ENCODE data around the gene SLC22A4.

SLC22A4 gene

DNA sequence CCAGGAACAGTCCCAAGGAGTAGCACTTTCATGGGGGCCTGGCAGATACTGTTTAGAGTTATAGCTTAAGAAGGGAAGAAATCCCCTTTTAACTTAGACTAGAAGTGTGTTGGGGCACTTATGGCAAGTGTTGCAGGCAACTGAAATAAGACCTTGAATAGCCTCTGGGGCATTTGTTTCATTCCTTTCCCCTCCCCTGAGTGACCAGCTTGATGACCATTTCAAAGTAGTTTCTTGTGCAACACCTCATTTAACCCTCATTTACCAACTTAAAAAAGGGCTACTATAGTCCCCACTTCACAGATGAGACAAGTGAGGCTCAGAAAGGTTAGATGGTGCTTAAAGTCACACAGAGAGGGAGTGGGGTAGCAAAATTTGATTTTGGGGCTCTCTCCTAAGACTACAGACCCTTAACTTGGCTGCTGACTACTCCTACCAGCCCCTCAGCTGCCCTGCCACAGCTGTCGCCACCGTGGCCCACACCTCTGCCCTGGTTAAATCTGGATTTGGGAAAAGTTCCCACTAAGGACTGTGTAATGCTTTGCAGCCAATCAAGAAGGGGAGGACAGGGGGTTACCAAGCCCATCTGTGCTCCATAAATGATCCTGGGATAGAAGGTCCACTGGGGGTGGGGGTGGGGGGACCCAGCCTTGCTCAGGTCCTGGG is 31.2 kb upstream of the SLC22A4 start:
- TF ChIP-seq, protein P1, sequence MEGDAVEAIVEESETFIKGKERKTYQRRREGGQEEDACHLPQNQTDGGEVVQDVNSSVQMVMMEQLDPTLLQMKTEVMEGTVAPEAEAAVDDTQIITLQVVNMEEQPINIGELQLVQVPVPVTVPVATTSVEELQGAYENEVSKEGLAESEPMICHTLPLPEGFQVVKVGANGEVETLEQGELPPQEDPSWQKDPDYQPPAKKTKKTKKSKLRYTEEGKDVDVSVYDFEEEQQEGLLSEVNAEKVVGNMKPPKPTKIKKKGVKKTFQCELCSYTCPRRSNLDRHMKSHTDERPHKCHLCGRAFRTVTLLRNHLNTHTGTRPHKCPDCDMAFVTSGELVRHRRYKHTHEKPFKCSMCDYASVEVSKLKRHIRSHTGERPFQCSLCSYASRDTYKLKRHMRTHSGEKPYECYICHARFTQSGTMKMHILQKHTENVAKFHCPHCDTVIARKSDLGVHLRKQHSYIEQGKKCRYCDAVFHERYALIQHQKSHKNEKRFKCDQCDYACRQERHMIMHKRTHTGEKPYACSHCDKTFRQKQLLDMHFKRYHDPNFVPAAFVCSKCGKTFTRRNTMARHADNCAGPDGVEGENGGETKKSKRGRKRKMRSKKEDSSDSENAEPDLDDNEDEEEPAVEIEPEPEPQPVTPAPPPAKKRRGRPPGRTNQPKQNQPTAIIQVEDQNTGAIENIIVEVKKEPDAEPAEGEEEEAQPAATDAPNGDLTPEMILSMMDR (IDR thresholded peaks at IDR 0.05; ENCODE audit: insufficient read depth, missing control alignments): no peak
- DNase-seq (ENCODE audit: insufficient read length, low spot score) (no peak), FAIRE-seq (no peak)

DNA sequence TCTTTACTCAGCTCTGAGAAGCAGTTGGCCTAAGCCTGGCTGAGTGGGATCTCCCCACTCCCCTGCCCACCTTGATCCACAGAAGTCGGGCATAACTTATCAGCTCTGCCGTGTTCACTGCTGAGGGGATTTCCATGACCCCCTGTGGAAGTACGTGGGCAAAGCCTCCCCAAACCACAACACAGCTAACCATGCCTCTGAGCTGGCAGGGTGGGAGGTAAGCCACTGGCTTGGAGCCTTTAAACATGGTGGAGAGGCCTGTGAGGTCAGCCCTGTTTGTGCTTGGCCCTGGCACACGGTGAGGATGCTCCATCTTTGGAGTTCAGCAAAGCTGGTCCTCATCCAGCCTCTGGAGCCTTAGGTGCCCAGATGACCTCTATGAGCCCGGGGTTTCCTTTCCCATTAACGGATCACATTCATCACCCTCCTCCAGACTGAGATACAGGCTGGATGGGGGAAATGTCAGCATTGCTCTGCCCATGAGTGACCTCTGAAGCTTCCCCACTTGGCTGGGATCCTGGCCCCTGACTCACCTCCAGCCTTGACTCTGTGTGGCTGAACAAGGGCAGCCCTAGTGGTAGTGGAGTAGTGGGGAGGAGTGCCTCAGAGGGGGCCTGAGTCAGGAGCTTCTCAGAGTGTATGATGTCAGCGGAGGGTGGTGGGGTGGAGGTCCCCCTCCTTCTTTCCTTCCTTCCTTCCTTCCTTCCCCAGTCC is 30.5 kb upstream of the SLC22A4 start:
- FAIRE-seq (no peak), DNase-seq (ENCODE audit: insufficient read length, low spot score) (no peak)
- TF ChIP-seq, protein P1 (IDR thresholded peaks at IDR 0.05; ENCODE audit: insufficient read depth, missing control alignments): no peak

DNA sequence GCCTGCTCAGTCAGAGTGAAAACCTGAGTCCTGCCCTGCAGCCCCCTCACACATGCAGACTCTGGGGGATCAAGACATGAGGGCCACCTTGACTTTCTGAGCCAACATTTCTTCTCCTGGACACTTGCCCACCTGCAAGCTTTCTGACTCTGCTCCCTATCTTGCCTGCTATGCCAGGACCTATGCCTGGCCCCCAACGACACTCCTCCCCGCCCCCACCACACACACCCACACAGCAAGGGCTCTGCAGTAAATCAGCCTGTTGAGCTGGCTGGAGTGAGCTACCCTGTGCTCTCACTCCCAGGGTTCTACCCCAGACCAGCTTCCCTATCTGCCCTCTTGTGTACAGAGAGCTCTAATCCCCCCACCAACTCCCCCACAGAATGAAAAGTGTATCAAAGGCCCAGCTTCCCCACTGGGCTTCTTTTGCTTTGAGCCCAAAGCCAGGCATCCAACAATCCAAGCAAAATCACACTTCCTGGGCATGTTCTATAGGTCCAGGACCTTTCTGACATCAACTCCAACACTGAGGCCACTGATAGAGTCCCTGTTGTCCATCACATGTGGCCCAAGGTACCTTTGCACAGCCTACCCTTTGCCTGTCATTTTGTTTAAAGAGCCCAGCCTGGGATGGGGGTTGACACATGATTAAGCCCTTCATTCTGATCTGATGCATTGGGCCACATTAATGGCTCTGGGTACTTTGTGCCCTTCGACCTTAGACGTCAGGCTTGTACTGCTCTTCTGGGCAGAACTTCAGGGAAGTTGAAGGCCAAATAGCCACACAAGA is 29.5 kb upstream of the SLC22A4 start:
- FAIRE-seq (no peak), DNase-seq (ENCODE audit: insufficient read length, low spot score) (no peak)
- TF ChIP-seq, protein P1 (IDR thresholded peaks at IDR 0.05; ENCODE audit: insufficient read depth, missing control alignments): no peak

DNA sequence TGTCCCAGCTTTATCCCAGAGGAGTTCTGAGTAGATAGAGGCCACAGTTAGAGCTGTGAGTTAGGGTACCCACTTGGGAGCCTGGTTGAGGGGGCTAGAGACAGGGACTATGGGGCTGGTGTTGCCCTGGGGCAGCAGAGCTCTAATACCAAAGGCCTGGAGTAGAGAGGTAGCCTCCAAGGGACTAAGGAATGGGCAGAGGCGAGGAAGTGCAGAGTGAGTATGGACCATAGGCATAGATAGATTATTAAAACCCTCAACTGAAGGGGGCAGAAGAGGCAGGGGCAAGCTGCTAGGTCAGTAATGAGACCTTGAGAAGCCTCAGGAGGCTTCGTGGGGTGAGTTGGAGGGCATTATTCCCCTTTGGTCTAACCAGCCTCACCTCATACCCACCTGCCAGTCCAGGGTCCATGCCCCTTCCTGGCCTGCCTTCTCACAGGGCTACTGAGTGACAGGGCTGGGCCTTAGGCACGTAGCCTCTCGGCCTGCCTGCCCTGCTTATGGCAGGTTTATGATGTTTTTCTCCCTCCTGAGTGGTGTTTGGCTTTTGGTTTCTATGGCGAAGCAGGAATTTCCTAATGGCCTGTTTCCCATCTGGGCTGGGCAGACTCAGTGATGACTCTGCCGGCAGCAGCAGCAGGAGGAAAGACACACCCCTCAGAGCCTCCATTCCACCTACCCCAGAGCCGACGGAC is 28.7 kb upstream of the SLC22A4 start:
- TF ChIP-seq, protein P1 (IDR thresholded peaks at IDR 0.05; ENCODE audit: insufficient read depth, missing control alignments): no peak
- no peak for DNase-seq (ENCODE audit: insufficient read length, low spot score)

DNA sequence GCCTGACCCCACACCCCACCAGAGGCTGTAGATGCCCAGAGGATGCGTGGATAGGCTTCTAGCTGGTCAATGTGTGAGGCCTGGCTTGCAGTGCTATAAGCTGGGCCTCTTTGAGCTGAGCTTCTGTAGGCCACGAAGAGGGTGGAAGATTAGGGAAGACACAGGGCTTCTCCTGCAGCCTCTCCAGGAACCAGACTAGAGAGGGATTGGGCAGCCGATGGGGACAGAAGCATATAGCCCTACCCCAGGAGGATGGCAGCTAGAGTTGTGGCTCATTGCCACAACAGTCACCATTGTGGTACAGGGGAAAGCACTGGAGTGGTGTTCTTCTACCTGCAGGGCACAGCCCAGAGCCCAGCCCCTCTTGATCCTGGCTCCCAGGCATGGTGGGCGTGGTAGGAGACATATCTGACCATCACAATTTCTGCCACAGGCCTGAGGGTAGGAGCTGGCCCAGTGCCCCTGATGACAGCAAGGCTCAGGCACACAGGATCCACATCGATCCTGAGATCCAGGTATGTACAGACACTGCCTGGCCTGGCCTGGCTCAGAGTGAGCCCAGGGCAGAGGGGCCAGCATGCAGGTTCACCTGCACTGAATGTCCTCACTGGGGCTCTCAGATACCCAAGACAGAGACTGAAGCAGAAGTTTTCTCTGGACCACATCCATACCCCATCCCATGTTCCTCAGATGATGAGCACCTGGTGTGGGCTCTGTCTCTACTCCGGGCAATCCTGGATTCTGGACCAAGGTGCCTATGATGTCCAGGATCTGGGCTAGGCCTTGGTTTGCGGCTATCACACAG is 28.0 kb upstream of the SLC22A4 start:
- TF ChIP-seq, protein P1 (IDR thresholded peaks at IDR 0.05; ENCODE audit: insufficient read depth, missing control alignments): no peak
- DNase-seq (ENCODE audit: insufficient read length, low spot score) (no peak), FAIRE-seq (no peak)

More for the DNA sequence above, 28.7 kb upstream of the SLC22A4 start:
- no peak for FAIRE-seq

DNA sequence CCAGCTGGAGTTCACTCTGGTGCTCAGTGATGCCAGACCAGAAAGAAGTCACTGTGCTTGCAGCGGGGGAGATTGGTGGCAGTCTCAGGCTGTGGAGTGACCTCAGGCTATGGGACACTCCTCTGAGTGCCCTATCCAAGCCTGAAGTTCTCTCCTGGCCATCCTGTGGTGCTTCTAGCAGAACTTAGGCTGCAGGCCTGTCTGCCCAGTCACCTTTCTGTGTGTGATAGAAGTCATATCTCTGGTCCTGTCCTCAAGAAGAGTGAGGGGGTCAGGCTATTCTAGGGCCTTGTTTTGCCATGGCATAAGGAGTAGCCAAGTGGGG is 27.4 kb upstream of the SLC22A4 start:
- DNase-seq (ENCODE audit: insufficient read length, low spot score) (no peak), FAIRE-seq (no peak)
- TF ChIP-seq, protein P1 (IDR thresholded peaks at IDR 0.05; ENCODE audit: insufficient read depth, missing control alignments): no peak

Data from D721Med (cell line).